Measurements from ENCODE around the gene VWA3A.
A peak's percentile ranks its signal among the peaks of the same experiment; 100 is the strongest.
"Not testable (repeated sequence)": the region's sequence is repeated elsewhere in the genome, so short reads cannot be mapped to it uniquely, and the experiment has no call there.

VWA3A gene

DNA sequence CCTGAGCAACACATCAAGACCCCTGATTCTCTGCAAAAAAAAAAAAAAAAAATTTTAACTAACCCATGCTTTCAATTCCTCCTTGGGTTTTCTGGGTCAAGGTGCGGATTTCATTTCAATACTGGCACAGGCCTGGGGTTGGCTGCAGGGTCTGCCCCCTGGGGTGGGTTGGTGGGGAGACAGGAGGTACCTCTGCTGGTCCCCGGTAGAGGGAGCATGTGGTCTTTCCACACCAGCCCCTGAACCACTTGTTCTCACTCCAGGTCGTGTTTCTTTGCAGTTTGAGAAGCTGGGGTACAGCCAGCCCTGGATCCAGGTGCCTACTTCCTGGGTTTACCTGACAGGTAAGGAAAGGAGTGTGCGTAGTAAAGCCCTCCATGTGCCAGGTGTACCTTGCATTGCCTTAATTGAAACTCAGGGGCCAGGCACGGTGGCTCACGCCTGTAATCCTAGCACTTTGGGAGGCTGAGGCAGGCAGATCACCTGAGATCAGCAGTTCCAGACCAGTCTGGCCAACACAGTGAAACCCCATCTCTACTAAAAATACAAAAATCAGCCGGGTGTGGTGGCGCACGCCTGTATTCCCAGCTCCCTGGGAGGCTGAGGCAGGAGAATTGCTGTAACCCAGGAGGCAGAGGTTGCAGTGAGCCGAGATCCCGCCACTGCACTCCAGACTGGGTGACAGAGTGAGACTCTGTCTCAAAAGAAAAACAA is 91.7 kb downstream of the VWA3A start:
- no peak for DNase-seq (ENCODE audit: low read depth)

- DNase-seq (ENCODE audit: low read depth): no peak
Observed at GRCh38 chr16:22184615-22184968, 92.3 kb downstream of the VWA3A start.

DNA sequence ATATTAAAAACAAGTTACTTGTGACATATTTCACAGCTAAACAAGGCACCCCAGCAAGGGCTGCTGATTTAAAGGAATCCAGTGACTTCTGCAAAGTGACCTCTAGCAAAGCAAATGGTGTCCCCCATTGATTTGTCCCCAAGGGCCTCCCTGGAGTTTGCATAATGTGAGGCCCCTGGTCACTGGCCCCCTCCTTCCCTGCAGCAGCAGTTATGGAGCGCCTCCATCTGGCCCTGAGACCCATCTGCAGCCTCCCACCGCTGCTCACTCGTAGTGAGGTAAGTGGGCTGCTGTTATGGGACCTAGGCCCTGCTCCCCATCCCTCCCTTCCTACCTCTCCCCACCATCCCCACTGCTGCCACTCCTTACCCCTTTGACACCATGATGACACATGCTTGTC is 94.2 kb downstream of the VWA3A start:
- no peak for DNase-seq (ENCODE audit: low read depth)

DNA sequence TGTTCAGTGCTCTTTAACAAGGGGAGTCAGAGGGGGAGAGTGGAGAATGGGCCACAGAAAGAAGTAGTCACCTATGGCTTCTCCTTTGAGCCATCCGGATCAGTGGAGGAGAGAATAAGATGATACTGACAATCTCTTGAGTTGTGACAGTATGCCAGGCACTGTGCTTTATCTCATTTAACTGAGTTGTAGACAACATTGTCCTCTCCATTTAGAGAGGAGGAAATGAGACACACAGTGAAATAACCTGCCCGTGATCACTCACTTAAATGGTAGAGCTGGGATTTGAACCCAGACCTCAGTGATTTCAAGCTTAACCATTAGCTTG is 95.9 kb downstream of the VWA3A start:
- no peak for DNase-seq (ENCODE audit: low read depth)

GRCh38 chr16:22188595-22189442 is 96.5 kb downstream of the VWA3A start:
- DNase-seq (ENCODE audit: low read depth): no peak

DNA sequence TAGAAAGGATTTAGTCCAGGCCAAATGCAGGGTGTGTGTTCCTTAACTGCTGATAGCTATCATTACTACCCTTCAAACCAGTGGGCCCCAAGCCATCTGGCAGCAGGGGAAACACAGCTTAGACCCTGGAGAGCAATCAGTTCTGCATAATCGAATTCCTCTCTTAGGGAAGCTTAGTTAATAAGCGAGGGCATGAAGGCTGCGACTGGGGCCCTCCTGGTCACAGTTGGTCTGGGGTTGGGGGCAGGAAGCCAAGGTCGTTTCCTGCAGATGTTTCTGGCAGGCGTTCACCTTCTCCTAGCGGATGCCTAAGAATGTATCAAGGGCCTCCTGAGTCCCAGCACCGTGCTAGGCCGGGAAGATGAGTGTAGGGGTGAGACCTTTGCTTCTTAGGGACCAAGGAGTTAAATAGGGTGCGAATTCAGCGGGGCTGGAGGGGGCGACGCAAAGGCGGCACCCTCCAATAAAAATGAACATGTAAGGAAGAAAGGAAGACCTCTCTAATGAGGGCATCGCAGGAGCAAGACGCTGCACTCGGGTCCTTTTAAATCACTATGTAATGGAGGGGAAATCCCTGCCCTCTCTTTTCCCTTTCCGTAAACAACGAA is 97.2 kb downstream of the VWA3A start:
- no peak for DNase-seq (ENCODE audit: low read depth)

- DNase-seq (ENCODE audit: low read depth): peak; percentile 99
Observed at GRCh38 chr16:22190081-22190775, 97.9 kb downstream of the VWA3A start.

GRCh38 chr16:22190776-22191531 is 98.6 kb downstream of the VWA3A start:
- DNase-seq (ENCODE audit: low read depth): peak; percentile 96

- no peak for DNase-seq (ENCODE audit: low read depth)
Observed at GRCh38 chr16:22191532-22192260, 99.4 kb downstream of the VWA3A start.

- DNase-seq (ENCODE audit: low read depth): peak; percentile 39
Observed at GRCh38 chr16:22192261-22193062, 100.1 kb downstream of the VWA3A start.

- no peak for DNase-seq (ENCODE audit: low read depth)
Observed at GRCh38 chr16:22193063-22193411, 100.7 kb downstream of the VWA3A start.

DNA sequence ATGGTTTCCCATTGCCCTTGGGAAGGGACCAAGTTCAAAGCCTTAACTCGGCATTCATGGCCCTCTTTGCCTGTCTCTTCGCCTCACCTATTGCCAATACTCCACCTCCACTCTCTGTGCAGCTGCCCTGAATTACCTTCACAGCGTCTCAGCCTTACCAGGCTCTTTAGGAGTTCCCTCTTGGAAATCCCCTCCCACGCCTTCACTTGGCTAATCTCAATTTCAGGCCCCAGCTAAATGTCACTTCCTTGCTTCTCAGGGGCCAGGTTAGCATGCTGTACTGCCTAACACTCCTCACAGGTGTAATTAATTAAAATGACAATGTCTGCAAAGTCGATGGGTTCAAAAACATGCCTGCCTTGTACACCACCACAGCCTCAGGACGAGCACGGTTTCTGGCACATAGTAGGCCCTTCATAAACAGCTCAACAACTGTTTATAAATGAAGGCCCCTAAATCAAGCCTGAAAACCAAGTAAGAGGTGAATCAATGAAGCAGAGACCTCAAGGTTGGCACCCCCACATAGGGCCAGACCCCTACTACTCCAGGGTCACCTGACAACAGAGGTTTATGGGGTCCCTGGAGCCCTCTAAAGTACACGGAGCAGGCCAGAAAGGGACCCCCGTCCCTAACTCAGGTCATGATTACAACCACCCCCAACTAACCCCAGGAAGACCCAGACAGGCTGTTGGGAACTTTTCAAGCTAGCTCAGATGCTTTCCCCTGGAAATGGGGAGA is 102.5 kb downstream of the VWA3A start:
- no peak for DNase-seq (ENCODE audit: low read depth)

GRCh38 chr16:22195445-22195694 is 103.0 kb downstream of the VWA3A start:
- no peak for DNase-seq (ENCODE audit: low read depth)

DNA sequence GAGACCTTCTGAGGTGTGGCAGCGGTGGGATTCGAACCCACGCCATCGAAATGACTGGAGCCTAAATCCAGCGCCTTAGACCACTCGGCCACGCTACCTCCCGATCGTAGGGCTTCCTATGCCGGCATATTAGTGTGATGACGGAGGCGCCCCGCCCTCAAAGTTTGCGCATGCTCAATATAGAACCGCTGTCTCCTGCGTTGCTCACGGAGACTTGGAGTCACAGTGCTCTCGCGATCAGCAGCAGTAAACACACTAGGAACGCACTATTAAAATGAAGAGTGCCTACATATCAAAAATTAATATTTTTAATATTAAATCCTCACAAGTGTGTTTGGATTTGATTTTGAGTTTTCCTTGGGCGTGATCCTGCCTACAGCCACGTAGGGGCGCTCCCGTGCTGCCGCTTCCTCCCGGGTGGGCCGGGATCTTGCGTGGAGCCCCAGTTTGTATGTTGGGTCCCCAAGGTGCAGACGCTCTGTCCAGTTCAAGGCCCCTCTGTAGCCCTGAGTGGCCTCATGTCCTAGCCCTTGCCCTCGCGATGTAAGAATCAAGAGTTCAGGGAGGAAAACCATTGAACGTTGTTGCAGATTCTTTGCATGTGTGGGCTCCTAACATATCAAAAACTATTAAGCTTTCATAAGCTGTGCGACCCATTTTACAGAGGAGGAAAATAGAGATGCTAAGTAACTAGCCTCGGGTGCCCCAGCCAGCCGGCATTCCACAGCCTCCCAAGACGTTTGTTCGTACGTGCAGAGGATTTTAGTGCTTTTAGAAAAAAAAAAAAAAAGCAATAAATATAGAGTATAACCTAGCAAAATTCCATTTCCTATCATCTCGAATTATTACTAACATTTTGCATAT is 103.6 kb downstream of the VWA3A start:
- peak; percentile 94 for DNase-seq (ENCODE audit: low read depth)

DNA sequence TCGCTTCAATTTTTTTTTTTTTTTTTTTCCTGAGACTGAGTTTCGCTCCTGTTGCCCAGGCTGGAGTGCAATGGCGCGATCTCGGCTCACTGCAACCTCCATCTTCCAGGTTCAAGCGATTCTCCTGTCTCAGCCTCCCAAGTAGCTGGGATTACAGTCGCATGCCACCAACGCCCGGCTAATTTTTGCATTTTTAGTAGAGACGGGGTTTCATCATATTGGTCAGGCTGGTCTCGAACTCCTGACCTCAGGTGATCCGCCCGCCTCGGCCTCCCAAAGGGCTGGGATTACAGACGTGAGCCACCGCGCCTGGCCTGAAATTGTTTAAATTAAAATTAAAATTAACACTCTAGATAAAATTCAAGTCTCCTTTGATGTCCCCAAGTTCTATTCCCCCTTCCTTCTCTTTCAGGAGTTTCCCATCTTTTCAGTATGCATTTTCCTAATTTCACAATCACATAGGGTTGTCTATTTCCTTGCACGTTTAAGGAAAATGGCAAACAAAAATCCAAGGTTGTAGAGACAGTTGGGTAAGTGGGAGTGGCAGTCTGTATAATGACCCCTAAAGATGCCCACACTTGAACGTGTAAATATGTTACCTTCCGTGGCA is 104.3 kb downstream of the VWA3A start:
- not testable (repeated sequence) for DNase-seq (ENCODE audit: low read depth)

DNA sequence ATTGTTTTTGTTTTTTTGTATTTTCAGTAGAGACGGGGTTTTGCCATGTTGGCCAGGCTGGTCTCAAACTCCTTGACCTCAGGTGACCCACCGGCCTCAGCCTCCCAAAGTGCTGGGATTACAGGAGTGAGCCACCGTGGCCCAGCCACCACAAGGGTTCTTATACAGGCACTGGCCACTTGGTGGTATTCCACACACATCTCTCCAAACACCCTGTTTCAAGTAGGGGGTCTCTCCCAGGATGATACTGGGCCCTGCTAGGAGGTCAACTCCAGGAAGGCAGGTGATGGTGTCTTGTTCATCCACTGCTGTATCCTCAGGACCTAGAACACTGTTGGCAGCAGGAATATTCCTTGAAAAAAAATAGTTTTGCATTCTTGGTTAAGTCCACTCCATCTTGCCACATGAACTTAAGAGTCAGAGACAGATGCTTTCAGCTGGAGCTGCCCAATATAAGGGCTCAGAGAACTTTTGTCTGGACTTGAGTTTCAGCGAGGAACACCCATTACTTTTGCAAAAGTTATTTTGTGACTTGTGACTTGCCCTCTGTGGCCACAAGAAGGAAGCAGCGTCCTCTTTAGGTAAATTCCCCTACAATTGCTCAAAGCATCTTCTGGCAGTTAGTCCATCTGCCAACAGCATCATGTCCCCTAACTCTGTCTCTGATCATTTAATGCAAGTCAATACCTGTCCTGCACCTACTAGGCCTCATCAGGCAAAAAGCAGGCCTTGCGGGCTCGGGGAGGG is 106.4 kb downstream of the VWA3A start:
- no peak for DNase-seq (ENCODE audit: low read depth)

DNA sequence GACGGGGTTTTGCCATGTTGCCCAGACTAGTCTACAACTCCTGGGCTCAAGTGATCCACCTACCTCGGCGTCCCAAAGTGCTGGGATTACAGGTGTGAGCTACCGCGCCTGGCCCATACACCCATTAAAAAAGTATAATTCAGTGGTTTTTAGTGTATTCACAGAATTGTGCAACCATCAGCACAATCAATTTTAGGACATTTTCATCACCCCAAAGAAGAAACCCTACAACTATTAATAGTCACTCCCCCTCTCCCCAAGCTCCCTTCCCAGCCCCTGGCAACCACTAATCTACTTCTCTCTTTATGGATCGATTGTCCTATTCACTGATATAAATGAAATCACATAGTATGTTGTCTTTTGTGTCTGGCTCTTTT is 109.9 kb downstream of the VWA3A start:
- DNase-seq (ENCODE audit: low read depth): no peak

DNA sequence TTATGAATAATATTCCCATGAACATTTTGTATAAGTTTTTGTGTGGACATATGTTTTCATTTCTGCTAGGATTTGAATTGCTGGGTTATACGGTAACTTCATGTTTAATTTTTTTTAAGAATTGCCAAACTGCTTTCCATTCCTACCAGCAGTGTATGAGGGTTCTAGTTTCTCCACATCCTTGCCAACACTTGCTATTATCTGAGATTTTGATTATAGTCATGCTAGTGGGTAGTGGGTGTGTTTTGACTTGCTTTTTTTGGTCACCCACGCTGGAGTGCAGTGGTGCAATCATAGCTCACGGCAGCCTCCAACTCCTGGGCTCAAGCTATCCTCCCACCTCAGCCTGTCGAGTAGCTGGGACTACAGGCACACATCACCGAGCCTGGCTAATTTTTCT is 110.8 kb downstream of the VWA3A start:
- no peak for DNase-seq (ENCODE audit: low read depth)

Measured in stimulated activated CD8-positive, alpha-beta memory T cell treated with anti-CD3 and anti-CD28 coated beads, Interleukin-7, amount 100 ng/mL, for 24 hours (primary cell).